ENCODE data around the gene RARRES1.

- no peak for TF ChIP-seq CTCF (conservative IDR thresholded peaks at IDR 0.05; ENCODE audit: low read depth in 2 of 2)
- no peak for TF ChIP-seq EZH2 (IDR thresholded peaks at IDR 0.05; ENCODE audit: low read depth, unreplicated experiment)
Measured at GRCh38 chr3:158711886-158712285, 20.4 kb downstream of the RARRES1 start.

All from GM23338 (cell line).